Activated naive CD8-positive, alpha-beta T cell (primary cell): ENCODE measurements around the gene DPH5.
"Not testable (repeated sequence)": the region's sequence is repeated elsewhere in the genome, so short reads cannot be mapped to it uniquely, and the experiment has no call there.

Source experiments
- H3K27ac Mint-ChIP-seq: one replicate; pipeline ENCODE4 v1.8.0; 2021; ENCODE audit warnings: mixed read lengths
- H3K27me3 Mint-ChIP-seq: one replicate; pipeline ENCODE4 v1.8.0; 2021; ENCODE audit warnings: mixed read lengths
- H3K36me3 Mint-ChIP-seq: one replicate; pipeline ENCODE4 v1.8.0; 2021; ENCODE audit warnings: mixed read lengths
- H3K4me1 Mint-ChIP-seq: one replicate; pipeline ENCODE4 v1.8.0; 2021; ENCODE audit warnings: low read depth, mixed read lengths
- H3K4me3 Mint-ChIP-seq: one replicate; pipeline ENCODE4 v1.8.0; 2021; ENCODE audit warnings: mild to moderate bottlenecking, mixed read lengths
- H3K9me3 Mint-ChIP-seq: one replicate; pipeline ENCODE4 v1.8.0; 2021; ENCODE audit warnings: low read depth, mixed read lengths

DPH5 gene

DNA sequence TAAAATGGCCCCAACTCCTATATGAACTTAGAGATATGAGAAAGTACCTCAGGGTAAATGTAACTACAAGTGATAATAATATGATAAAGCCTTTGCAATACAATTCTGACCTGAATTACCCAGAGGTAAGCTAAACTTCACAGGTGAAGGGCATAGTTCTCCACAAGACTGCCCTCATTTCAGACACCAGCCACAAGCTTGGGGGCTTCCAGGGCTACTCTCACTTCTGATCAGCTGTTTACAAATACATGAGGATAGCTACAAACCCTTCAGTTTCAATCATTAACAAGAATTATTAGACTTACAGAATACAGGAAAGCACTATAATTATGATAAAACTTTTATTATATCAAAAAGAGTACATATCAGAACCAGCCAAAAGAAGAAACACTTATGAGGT, 18.7 kb upstream of the DPH5 start:
- no peak overlapping the region for H3K4me3 Mint-ChIP-seq
- H3K9me3 Mint-ChIP-seq = peaks cover 8% of the 10 kb centered on the region
- peaks cover 32% of the 10 kb centered on the region for H3K36me3 Mint-ChIP-seq
- H3K27me3 Mint-ChIP-seq = no peaks in the 10 kb centered on the region
- H3K4me1 Mint-ChIP-seq = peaks cover 21% of the 10 kb centered on the region
- H3K27ac Mint-ChIP-seq = peak overlapping the region; percentile 28

- no peak overlapping the region for H3K27ac Mint-ChIP-seq
- peaks cover 37% of the 10 kb centered on the region for H3K36me3 Mint-ChIP-seq
- H3K4me1 Mint-ChIP-seq = peaks cover 22% of the 10 kb centered on the region
- no peaks in the 10 kb centered on the region for H3K27me3 Mint-ChIP-seq
- H3K4me3 Mint-ChIP-seq = no peak overlapping the region
- H3K9me3 Mint-ChIP-seq = peaks cover 11% of the 10 kb centered on the region
Measured at GRCh38 chr1:101043776-101044175, 18.2 kb upstream of the DPH5 start.

GRCh38 chr1:101041300-101041699, 15.7 kb upstream of the DPH5 start:
- Mint-ChIP-seq H3K27ac (no peak overlapping the region), H3K4me3 (peak overlapping the region; percentile 13), H3K36me3 (peaks cover 46% of the 10 kb centered on the region), H3K4me1 (peaks cover 28% of the 10 kb centered on the region), H3K9me3 (peaks cover 12% of the 10 kb centered on the region), H3K27me3 (no peaks in the 10 kb centered on the region)

GRCh38 chr1:101040666-101041065, 15.1 kb upstream of the DPH5 start:
- no peaks in the 10 kb centered on the region for H3K27me3 Mint-ChIP-seq
- H3K9me3 Mint-ChIP-seq = peaks cover 12% of the 10 kb centered on the region
- no peak overlapping the region for H3K27ac Mint-ChIP-seq
- H3K36me3 Mint-ChIP-seq = peaks cover 46% of the 10 kb centered on the region
- no peak overlapping the region for H3K4me3 Mint-ChIP-seq
- H3K4me1 Mint-ChIP-seq = peaks cover 34% of the 10 kb centered on the region

DNA sequence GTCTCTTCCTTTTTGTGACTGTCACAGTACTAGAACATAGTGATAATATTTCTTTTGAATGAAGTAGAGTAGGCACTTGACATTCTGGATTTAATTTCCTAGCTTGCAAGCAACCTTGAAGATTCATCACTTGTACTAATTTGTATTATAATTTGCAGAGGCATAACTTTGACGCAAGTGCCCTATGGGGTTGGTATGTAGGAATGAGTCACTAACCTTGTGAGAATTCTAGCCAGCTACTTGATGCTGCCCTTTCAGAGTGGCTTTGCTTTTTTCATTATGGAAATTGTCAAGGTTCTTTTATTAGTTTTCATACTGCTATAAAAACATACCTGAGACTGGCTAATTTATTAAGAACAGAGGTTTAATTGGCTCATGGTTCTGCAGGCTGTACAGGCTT, 13.7 kb upstream of the DPH5 start:
- Mint-ChIP-seq H3K4me1 (peaks cover 39% of the 10 kb centered on the region), H3K4me3 (no peak overlapping the region), H3K27me3 (no peaks in the 10 kb centered on the region), H3K36me3 (peaks cover 39% of the 10 kb centered on the region), H3K27ac (no peak overlapping the region), H3K9me3 (peaks cover 12% of the 10 kb centered on the region)

DNA sequence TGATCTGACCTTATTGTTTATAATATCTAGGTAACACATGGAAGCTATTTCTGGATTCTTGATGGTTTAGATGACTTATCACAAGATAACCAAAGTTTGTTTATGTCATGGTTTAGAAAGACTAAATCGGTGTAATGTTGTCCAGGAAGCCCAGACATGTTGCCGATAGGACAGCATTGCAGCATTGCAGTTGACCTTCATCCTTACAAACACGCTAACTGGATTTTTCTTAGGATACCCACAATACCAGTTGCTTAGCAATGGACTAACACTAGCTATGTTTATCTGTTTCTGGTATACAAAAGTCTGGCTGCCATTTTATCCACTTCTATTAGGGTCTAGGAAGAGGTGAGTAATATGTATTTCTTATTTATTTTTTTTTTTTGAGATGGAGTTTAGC, 11.7 kb upstream of the DPH5 start:
- no peaks in the 10 kb centered on the region for H3K27me3 Mint-ChIP-seq
- H3K4me3 Mint-ChIP-seq = no peak overlapping the region
- H3K27ac Mint-ChIP-seq = no peak overlapping the region
- H3K4me1 Mint-ChIP-seq = peaks cover 47% of the 10 kb centered on the region
- H3K9me3 Mint-ChIP-seq = peaks cover 12% of the 10 kb centered on the region
- H3K36me3 Mint-ChIP-seq = peaks cover 40% of the 10 kb centered on the region

GRCh38 chr1:101033017-101033416, 7.4 kb upstream of the DPH5 start:
- Mint-ChIP-seq H3K4me1 (peaks cover 66% of the 10 kb centered on the region), H3K27me3 (no peaks in the 10 kb centered on the region), H3K4me3 (no peak overlapping the region), H3K27ac (no peak overlapping the region), H3K9me3 (no peaks in the 10 kb centered on the region), H3K36me3 (peaks cover 28% of the 10 kb centered on the region)

DNA sequence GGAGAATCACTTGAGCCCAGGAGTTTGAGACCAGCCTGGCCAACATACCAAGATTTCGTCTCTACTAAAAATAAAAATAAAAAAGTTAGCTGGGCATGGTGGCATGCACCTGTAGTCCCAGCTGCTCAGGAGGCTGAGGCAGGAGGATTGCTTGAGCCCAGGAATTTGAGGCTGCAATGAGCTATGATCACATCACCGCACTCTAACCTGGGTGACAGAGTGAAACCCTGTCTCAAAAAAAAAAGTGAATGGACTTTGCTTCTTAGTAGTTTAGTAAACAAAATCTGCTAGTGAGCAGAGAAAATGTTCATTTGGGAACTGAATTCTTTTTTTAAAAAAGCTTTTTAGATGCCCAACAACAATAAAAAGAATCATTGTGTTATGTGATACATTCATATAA, 6.5 kb upstream of the DPH5 start:
- H3K9me3 Mint-ChIP-seq, H3K27me3 Mint-ChIP-seq, H3K4me3 Mint-ChIP-seq, H3K27ac Mint-ChIP-seq: not testable (repeated sequence)
- Mint-ChIP-seq H3K36me3 (peaks cover 33% of the 10 kb centered on the region), H3K4me1 (peaks cover 72% of the 10 kb centered on the region)

GRCh38 chr1:101030881-101031280, 5.3 kb upstream of the DPH5 start:
- Mint-ChIP-seq H3K36me3 (peaks cover 35% of the 10 kb centered on the region), H3K27me3 (no peaks in the 10 kb centered on the region), H3K4me3 (peak overlapping the region; percentile 27), H3K27ac (no peak overlapping the region), H3K4me1 (peaks cover 71% of the 10 kb centered on the region), H3K9me3 (no peaks in the 10 kb centered on the region)

DNA sequence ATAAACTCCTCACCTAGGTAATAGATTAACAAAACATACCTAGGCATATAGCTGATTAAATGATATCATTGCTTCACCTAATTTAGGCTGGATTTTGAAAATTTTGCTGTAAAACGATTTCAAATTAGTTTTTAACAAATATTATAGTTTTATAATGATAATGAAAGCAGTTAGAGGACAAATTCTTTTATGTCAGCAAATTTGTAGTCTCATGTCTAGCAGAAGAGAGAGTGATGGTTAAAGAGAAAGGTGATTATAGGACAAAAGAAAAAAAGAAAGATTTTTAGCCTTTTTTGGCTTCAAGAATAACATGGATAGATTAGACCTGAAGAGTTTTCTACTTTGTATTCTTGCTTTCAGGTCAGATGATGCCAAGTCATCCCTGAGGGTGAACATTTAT, 3.6 kb upstream of the DPH5 start:
- H3K27ac Mint-ChIP-seq = no peak overlapping the region
- H3K4me1 Mint-ChIP-seq = peaks cover 67% of the 10 kb centered on the region
- H3K27me3 Mint-ChIP-seq = no peaks in the 10 kb centered on the region
- peak overlapping the region; percentile 100 for H3K4me3 Mint-ChIP-seq
- H3K36me3 Mint-ChIP-seq = peaks cover 35% of the 10 kb centered on the region
- no peaks in the 10 kb centered on the region for H3K9me3 Mint-ChIP-seq

DNA sequence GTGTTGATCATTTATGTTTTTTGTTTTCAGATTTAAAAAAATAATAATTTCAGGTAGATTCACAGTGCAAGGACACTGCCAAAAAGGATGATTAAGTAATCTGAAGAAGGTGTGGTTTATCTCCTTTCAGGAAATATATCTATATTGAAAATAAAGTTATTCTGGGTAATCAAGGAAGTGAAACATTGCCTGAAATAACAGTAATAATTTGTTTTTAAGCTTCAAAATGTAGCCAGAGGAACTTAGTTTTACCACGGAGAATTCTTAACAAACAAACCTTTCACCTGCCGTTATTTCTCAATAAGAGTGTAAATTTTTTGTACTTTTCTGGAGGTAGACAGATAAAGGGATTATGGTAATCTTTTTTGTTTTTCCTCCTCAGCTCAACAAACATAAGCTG, 2.9 kb upstream of the DPH5 start:
- peak overlapping the region; percentile 100 for H3K4me3 Mint-ChIP-seq
- H3K27me3 Mint-ChIP-seq = no peaks in the 10 kb centered on the region
- H3K4me1 Mint-ChIP-seq = peaks cover 71% of the 10 kb centered on the region
- H3K27ac Mint-ChIP-seq = no peak overlapping the region
- no peaks in the 10 kb centered on the region for H3K9me3 Mint-ChIP-seq
- H3K36me3 Mint-ChIP-seq = peaks cover 35% of the 10 kb centered on the region

- H3K27ac Mint-ChIP-seq = peak overlapping the region; percentile 24
- no peaks in the 10 kb centered on the region for H3K9me3 Mint-ChIP-seq
- H3K36me3 Mint-ChIP-seq = peaks cover 33% of the 10 kb centered on the region
- peak overlapping the region; percentile 100 for H3K4me3 Mint-ChIP-seq
- peaks cover 75% of the 10 kb centered on the region for H3K4me1 Mint-ChIP-seq
- H3K27me3 Mint-ChIP-seq = no peaks in the 10 kb centered on the region
Measured at GRCh38 chr1:101027194-101027772, 1.7 kb upstream of the DPH5 start.

DNA sequence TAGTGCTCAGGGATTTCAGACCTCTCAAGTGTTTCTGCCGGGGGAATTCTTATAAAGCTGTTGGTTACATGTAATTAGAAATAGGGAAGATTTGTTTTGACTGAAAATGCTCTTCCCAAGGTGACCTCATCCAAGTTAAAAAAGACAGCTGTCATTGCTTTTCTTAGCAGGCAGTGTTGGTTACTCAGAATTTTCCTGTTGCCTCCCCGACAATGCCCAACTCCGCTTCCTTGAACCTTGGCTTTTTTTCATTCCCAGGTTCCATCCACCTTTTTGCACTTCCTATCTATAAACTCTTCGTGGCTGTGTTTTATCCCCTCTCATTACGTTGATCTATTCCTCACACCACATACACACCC, 825 bp upstream of the DPH5 start:
- Mint-ChIP-seq H3K4me1 (peaks cover 80% of the 10 kb centered on the region), H3K4me3 (peak overlapping the region; percentile 100), H3K27me3 (no peaks in the 10 kb centered on the region), H3K27ac (peak overlapping the region; percentile 99), H3K36me3 (peaks cover 35% of the 10 kb centered on the region), H3K9me3 (no peaks in the 10 kb centered on the region)

DNA sequence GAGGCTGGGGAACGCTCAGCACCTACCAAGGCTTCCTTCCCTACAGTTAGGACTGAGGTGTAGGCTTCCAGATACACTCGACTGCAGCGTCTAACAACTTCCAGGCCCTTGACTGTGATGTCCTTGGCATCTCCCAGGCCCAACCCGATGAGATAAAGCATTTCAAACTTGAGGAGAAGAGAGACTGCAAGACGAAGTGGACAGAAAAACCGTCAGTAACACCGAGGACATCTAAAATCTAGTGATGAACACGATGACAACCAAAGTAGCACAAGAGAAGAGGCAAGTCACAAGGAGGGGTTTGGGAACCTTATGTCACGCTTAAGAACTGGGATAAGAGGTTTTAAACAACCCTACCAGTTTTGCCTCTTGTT, 314 bp downstream of the DPH5 start:
- peaks cover 42% of the 10 kb centered on the region for H3K36me3 Mint-ChIP-seq
- H3K4me1 Mint-ChIP-seq = peaks cover 81% of the 10 kb centered on the region
- no peaks in the 10 kb centered on the region for H3K27me3 Mint-ChIP-seq
- H3K4me3 Mint-ChIP-seq = peak overlapping the region; percentile 100
- H3K27ac Mint-ChIP-seq = peak overlapping the region; percentile 99
- no peaks in the 10 kb centered on the region for H3K9me3 Mint-ChIP-seq

- Mint-ChIP-seq H3K9me3 (no peaks in the 10 kb centered on the region), H3K4me3 (no peak overlapping the region), H3K27ac (no peak overlapping the region), H3K4me1 (peaks cover 65% of the 10 kb centered on the region), H3K27me3 (no peaks in the 10 kb centered on the region), H3K36me3 (peaks cover 44% of the 10 kb centered on the region)
Measured at GRCh38 chr1:101022294-101022693, 3.3 kb downstream of the DPH5 start.

GRCh38 chr1:101017448-101017847, 8.1 kb downstream of the DPH5 start:
- no peak overlapping the region for H3K27ac Mint-ChIP-seq
- H3K9me3 Mint-ChIP-seq = no peaks in the 10 kb centered on the region
- H3K4me3 Mint-ChIP-seq = no peak overlapping the region
- H3K36me3 Mint-ChIP-seq = peaks cover 63% of the 10 kb centered on the region
- H3K27me3 Mint-ChIP-seq = no peaks in the 10 kb centered on the region
- peaks cover 45% of the 10 kb centered on the region for H3K4me1 Mint-ChIP-seq
